Muscle layer of colon (tissue), 2 donors: ENCODE data around the gene HPGD.
A peak's percentile ranks its signal among the peaks of the same experiment; 100 is the strongest.

Source experiments
- H3K27ac ChIP-seq: one replicate; pipeline ENCODE4 v1.7.0; 2013; ENCODE audit warnings: low read depth, mild to moderate bottlenecking, low read length, moderate library complexity
- H3K27me3 ChIP-seq, 2 donors: one replicate each; pipeline ENCODE4 v1.7.0; 2013; ENCODE audit warnings: low read length in 2 of 2, mild to moderate bottlenecking in 2 of 2; ENCODE audit not compliant: insufficient read depth in 2 of 2, control insufficient read depth in 1 of 2
- H3K36me3 ChIP-seq: one replicate; pipeline ENCODE4 v1.7.0; 2013; ENCODE audit warnings: mild to moderate bottlenecking, low read length; ENCODE audit not compliant: insufficient read depth
- H3K4me1 ChIP-seq: one replicate; pipeline ENCODE4 v1.7.0; 2013; ENCODE audit warnings: mild to moderate bottlenecking, low read length; ENCODE audit not compliant: insufficient read depth
- H3K4me3 ChIP-seq, 2 donors: one replicate each; pipeline ENCODE4 v1.7.0; 2013; ENCODE audit warnings: low read length in 2 of 2, low read depth in 1 of 2, mild to moderate bottlenecking in 1 of 2, moderate library complexity in 1 of 2
- H3K9ac ChIP-seq: one replicate; pipeline ENCODE4 v1.7.0; 2013; ENCODE audit warnings: low read length
- H3K9me3 ChIP-seq: one replicate; pipeline ENCODE4 v1.7.0; 2013; ENCODE audit warnings: mild to moderate bottlenecking, low read length
- donor health status: abdominal sarcoma.
- donor health status: Adenocarcinoma of cecum.

Gene HPGD

DNA sequence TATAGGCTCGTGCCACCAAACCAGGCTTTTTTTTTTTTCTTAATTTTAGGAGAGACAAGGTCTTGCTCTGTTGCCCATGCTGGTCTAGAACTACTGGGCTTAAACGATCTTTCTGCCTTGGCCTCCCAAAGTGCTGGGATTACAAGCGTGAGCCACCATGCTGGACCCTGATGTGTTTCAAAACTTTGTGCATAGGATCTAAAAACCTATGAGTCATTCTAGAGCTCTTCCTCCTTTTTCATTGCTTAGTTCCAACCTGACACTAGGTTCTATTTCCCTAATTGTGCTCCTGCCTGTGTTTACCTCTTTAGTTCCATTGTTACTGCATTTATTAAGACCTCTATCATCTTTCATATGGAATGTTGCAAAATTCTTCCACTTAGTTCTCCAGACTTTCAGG is 57.3 kb downstream of the HPGD start:
- Histone ChIP-seq H3K9ac (no peak overlapping the region), H3K4me3 (no peak overlapping the region), H3K9me3 (peaks cover 3% of the 10 kb centered on the region), H3K27me3 (no peaks in the 10 kb centered on the region), H3K4me1 (peaks cover 16% of the 10 kb centered on the region), H3K36me3 (no peaks in the 10 kb centered on the region), H3K27ac (no peak overlapping the region)

DNA sequence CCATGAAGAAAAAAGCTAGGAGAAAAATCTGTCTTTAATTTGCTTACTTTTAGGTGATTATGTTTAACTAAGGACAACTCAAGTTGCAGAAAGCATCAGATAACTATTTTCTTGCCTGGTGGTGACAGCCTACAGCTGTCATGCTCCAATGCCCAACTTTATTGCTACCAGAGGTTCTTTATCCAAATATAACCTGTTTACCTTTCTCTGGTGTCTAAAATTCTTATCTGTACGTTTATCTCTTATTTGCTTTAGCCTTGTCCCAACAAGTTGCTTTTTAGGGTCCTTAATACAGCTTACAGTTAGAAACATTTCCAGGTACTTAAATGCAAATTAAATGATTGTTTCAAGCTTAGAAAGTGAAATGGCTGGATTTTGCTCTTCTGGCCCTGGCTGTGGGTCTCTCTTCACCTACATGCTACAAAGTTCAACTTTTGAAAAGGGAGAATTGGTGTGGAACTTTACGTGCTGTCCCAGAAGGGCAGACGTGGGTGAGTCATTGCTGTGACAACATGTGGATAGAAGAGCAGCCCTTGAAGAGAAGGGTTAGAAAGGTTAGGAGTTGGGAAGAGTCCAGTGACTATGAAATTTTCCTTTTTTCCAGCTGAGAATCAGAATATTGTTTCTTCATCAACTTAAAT is 60.7 kb downstream of the HPGD start:
- Histone ChIP-seq H3K9ac (no peak overlapping the region), H3K27ac (no peak overlapping the region), H3K27me3 (no peaks in the 10 kb centered on the region), H3K36me3 (no peaks in the 10 kb centered on the region), H3K4me3 (no peak overlapping the region), H3K9me3 (peaks cover 3% of the 10 kb centered on the region), H3K4me1 (peaks cover 32% of the 10 kb centered on the region)

DNA sequence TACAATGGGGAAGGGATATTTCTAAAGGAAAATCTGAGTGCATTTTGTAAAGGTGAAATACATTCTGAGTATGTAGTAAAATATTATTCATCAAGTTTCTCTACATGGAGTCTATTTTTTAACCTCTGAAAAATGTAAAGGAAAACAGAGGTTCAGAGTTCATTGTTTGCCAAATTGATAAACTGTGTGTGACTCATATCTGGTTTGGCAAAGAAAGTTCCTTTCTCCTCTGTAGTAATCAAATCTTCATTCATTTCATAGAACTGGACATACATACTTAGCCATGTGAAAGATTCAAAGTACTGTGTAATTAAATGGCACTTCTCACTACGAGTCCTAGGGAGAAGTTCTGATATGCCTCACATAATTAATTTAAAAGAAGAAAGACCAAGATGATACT is 61.6 kb downstream of the HPGD start:
- H3K4me1 ChIP-seq = peaks cover 41% of the 10 kb centered on the region
- no peak overlapping the region for H3K4me3 ChIP-seq
- H3K9ac ChIP-seq = no peak overlapping the region
- H3K27ac ChIP-seq = no peak overlapping the region
- H3K27me3 ChIP-seq = no peaks in the 10 kb centered on the region
- H3K36me3 ChIP-seq = no peaks in the 10 kb centered on the region
- peaks cover 3% of the 10 kb centered on the region for H3K9me3 ChIP-seq

DNA sequence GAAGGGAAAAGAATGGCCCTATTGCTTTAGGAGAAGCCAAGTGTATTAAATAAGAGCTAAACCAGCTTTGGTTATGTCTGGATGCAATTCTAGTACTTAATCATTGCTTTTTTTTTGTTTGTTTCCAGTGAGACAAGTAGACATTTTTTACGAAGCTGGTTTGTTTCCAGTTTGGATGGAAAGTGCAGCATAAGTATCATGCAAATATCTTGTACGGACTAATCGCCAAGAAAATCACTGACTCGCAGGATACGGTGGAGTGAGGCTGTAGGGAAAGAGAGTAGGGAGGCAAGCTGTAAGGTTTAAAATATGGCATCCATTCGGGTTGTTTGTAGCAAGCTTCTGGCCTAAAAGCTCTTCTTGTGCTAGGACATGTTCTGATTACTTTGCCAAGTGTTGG is 64.8 kb downstream of the HPGD start:
- Histone ChIP-seq H3K9ac (no peak overlapping the region), H3K9me3 (no peaks in the 10 kb centered on the region), H3K4me3 (no peak overlapping the region), H3K27ac (peak overlapping the region; percentile 64), H3K4me1 (peaks cover 41% of the 10 kb centered on the region), H3K27me3 (no peaks in the 10 kb centered on the region), H3K36me3 (no peaks in the 10 kb centered on the region)

DNA sequence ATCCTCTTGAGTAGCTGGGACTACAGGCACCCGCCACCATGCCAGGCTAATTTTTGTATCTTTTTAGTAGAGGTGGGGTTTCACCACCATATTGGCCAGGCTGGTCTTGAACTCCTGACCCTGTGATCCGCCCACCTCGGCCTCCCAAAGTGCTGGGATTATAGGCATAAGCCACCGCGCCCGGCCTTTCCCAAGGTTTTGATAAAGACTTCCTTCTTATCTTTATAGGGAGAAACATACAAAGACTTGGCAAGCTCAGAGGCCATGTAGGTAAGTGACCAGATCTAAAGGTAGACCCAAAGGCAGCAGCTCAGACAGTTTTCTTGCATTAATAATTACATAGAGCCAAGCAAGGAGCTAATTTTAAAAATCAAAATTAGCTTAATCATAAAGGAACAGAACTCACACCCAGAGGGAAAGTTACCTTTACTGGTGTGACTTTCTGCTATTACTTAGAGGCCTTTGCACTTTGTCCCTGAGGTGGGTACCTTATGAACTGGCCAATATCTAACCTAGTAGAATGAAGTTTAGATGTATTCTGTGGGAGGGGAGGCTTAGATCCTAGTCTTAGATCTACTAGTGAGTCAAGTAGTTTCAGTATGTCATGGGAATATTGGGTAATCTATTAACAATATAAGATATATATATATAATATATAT is 67.3 kb downstream of the HPGD start:
- Histone ChIP-seq H3K4me1 (peaks cover 46% of the 10 kb centered on the region), H3K27ac (no peak overlapping the region), H3K4me3 (no peak overlapping the region), H3K9me3 (no peaks in the 10 kb centered on the region), H3K9ac (no peak overlapping the region), H3K27me3 (no peaks in the 10 kb centered on the region), H3K36me3 (no peaks in the 10 kb centered on the region)

DNA sequence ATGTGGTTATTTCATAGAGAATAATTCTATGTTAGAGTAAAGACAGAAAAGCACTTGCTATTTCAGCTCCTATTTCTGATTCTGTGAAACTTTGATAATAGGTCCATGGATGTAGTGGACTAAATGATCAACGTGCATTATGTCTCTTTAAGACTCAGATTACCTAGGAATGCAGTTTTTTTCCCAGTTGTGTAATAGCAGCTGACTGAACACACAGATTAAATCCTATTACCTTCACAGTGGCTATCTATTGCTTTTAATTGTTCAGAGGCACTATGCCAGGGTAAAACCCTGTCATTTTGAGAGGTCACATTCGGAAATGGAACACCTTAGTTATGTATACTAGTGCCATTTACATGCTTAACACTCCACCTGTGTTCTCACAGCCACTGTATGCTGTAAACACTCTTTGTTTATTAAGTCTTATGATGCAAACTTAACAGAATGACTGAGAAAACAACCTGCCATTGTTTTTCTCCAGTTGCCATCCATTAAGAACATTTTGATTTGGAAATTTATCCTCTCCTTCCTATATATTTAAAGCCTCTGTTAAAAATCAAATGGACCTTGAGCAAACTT is 70.5 kb downstream of the HPGD start:
- H3K36me3 ChIP-seq = no peaks in the 10 kb centered on the region
- H3K9ac ChIP-seq = no peak overlapping the region
- H3K27me3 ChIP-seq = no peaks in the 10 kb centered on the region
- H3K9me3 ChIP-seq = no peaks in the 10 kb centered on the region
- H3K27ac ChIP-seq = peak overlapping the region; percentile 38
- peaks cover 52% of the 10 kb centered on the region for H3K4me1 ChIP-seq
- H3K4me3 ChIP-seq = no peak overlapping the region

DNA sequence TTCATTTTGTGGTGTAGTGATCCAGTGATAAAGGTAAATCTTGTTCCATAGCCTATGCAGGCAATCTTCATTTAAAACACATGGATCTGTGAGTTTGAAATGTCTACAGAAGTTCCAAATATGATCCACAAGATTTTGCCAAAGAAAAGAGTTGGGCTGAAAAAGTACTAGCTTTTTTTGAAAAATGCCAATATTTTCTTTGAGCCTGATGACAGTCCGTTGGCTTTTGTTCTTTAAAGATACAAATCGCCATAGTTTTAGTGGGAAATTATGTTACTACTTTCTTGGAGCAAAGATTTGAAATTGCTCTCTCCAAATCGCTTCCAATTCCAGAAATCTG is 71.5 kb downstream of the HPGD start:
- Histone ChIP-seq H3K36me3 (no peaks in the 10 kb centered on the region), H3K4me3 (no peak overlapping the region), H3K9me3 (no peaks in the 10 kb centered on the region), H3K27me3 (no peaks in the 10 kb centered on the region), H3K4me1 (peaks cover 46% of the 10 kb centered on the region), H3K27ac (peak overlapping the region; percentile 51), H3K9ac (no peak overlapping the region)

DNA sequence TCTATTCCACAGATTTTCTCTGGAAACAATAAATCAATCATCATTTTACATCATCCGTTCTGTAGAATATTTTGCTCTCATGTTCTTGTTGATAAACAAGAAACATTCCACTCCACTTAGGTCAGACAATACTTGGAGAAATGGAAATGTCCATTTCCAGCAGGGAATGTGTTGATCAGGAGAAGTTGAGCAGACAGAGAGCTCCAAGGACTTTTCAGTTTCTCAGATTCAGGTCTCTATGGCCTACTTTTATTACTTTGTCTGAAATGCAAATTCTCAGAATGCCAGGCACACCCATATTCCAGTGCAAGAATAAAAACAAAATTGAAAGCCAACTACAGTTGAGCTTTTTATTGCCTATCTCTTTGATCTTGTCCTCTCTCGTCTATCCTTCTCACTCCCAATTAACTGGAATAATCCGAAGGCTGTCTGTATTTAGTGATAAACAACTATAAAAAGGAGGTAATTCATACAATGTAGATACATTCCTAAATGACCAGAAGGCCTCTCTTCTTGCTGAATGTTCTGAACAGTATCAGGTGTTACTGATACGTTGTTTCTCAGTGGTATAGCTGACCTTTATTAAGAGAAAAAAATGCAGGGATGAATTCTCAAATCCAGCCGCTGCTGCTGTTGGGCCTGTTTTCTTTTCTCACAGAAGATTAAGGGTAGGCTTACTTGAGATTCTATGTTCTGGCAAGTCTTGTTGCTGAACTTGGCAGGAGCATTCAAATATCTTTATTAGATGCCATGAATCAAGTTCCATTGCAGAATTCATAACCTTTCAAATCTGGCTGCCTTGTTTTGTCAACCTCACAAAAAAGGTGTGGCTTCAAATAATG is 72.1 kb downstream of the HPGD start:
- H3K9me3 ChIP-seq = no peaks in the 10 kb centered on the region
- H3K27ac ChIP-seq = peak overlapping the region; percentile 51

DNA sequence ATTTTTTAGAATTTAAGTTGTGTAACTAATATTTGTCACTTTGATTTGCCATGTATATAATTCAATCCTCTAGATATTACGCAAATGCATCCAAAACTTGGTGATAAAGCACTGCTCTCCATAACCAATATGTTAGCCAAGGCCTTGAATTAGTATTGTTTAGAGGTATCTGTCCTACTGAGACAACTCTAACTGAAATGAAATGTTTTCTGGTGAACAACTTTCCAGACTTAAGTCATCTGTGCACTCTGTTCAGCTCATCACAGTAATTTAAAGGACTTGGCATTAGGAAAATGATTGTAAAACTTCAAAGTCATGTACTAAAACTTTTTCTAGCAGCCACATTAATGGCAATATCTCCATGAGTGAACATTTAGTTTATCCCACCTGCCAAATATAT is 73.1 kb downstream of the HPGD start:
- Histone ChIP-seq H3K36me3 (no peaks in the 10 kb centered on the region), H3K4me1 (peaks cover 45% of the 10 kb centered on the region), H3K27me3 (no peaks in the 10 kb centered on the region), H3K27ac (peak overlapping the region; percentile 51), H3K9ac (no peak overlapping the region), H3K4me3 (no peak overlapping the region), H3K9me3 (no peaks in the 10 kb centered on the region)

More for the DNA sequence above, 72.1 kb downstream of the HPGD start:
- Histone ChIP-seq H3K36me3 (no peaks in the 10 kb centered on the region), H3K27me3 (no peaks in the 10 kb centered on the region), H3K4me3 (no peak overlapping the region), H3K4me1 (peaks cover 45% of the 10 kb centered on the region), H3K9ac (no peak overlapping the region)

DNA sequence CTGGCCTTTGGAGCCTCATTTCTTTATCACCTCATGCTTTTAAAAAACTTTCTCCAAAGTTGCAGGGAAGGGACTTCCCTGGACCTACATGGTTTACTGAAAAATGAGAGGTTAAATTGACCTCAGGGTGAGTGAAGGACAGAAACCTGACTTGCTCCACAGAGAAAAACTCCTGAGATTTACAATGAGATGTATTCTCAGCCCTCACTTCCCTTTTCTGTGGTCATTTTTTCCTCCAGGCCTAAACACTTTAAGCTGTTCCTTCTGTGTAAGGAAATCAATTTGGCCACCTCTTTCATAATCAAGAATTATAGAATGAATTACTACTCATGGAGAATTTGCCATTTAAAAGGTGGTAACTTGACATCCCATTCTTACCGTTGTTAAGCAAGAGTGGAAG is 77.9 kb downstream of the HPGD start:
- H3K4me1 ChIP-seq = peaks cover 19% of the 10 kb centered on the region
- H3K4me3 ChIP-seq = no peak overlapping the region

More for the DNA sequence above, 77.9 kb downstream of the HPGD start:
- no peak overlapping the region for H3K27ac ChIP-seq
- H3K36me3 ChIP-seq = no peaks in the 10 kb centered on the region
- no peak overlapping the region for H3K9ac ChIP-seq
- H3K27me3 ChIP-seq = no peaks in the 10 kb centered on the region
- no peaks in the 10 kb centered on the region for H3K9me3 ChIP-seq
